Gastroesophageal sphincter (tissue), 4 donors: ENCODE data around the gene CELF2. TPM values are rescaled to one million over a fixed set of nuclear protein-coding genes. Genes with fewer than 3 reads are reported as not detected.

Experiments used
- ATAC-seq: fragments of 150-250 bp; one replicate; pipeline ENCODE4 v1.9.1; 2016; ENCODE audit warnings: mild to moderate bottlenecking, moderate library complexity
- H3K27ac ChIP-seq, 4 donors: fragments of 200-600 bp; sonication (generic) in 3 of 4; 1 replicate in 3 of 4; 2 replicates in 1 of 4; pipeline ENCODE4 v1.5.1; 2016 to 2019
- H3K27me3 ChIP-seq: fragments of 200-600 bp; sonication (generic); one replicate; pipeline ENCODE4 v1.5.1; 2019
- H3K36me3 ChIP-seq, 2 donors: fragments of 200-600 bp; sonication (generic); one replicate each; pipeline ENCODE4 v1.5.1; 2019; ENCODE audit warnings: control low read depth in 1 of 2
- H3K4me1 ChIP-seq, 3 donors: fragments of 200-600 bp; sonication (generic); 1 replicate in 2 of 3; 2 replicates in 1 of 3; pipeline ENCODE4 v1.5.1; 2016 to 2019; ENCODE audit warnings: control low read depth in 2 of 3
- H3K4me3 ChIP-seq, 2 donors: fragments of 200-600 bp; sonication (generic); one replicate each; pipeline ENCODE4 v1.5.1; 2019; ENCODE audit warnings: mild to moderate bottlenecking in 1 of 2, moderate library complexity in 1 of 2
- H3K9me3 ChIP-seq, 3 donors: fragments of 200-600 bp; sonication (generic); one replicate each; pipeline ENCODE4 v1.5.1; 2017 to 2019; ENCODE audit warnings: control low read depth in 2 of 3
- EP300 ChIP-seq: sonication (generic); formaldehyde crosslinking; IDR thresholded peaks from one replicate; pipeline ENCODE4 v1.6.1; 2017; ENCODE audit warnings: antibody characterized with exemption, mild to moderate bottlenecking
- POLR2A ChIP-seq, 2 donors: fragments of 450-650 bp; IDR thresholded peaks; one replicate each; pipeline ENCODE4 v1.6.1; 2017; ENCODE audit warnings: antibody characterized with exemption in 2 of 2, mild to moderate bottlenecking in 2 of 2, moderate library complexity in 1 of 2
- POLR2AphosphoS5 ChIP-seq: sonication (generic); formaldehyde crosslinking; IDR thresholded peaks from one replicate; pipeline ENCODE4 v1.6.1; 2017; ENCODE audit warnings: antibody characterized with exemption
- WGBS, 2 donors: methylation state at CpG; one replicate each; pipeline ENCODE4 v1.1.5; 2018; ENCODE audit warnings: low coverage in 1 of 2; 5-methylcytosine and 5-hydroxymethylcytosine counted together
- total RNA-seq, 4 donors: library from RNA; depleted of rRNA; stranded (reverse); fragments of >200 nt; gene quantifications; one replicate each; pipeline ENCODE4 v1.1.0, GENCODE V29; 2016
- TF ChIP-seq, protein P1 (sequence below), 4 experiments: fragments of 200-600 bp in 2 of 4; fragments of 450-650 bp in 2 of 4; sonication (generic) in 1 of 4; IDR thresholded peaks; one replicate each; pipeline ENCODE4 v1.5.1; 2017 to 2019; ENCODE audit warnings: antibody characterized with exemption in 4 of 4, mild to moderate bottlenecking in 2 of 4, moderate library complexity in 2 of 4

The CELF2 gene
- total RNA-seq, 4 donors from 2014 or later: 82.4 to 122 (median 110) TPM

GRCh38 chr10:11245095-11245479 lies 227.4 kb downstream of the CELF2 start:
- Histone ChIP-seq H3K4me3 (no peak overlapping the region), H3K27me3 (no peaks in the 10 kb centered on the region), H3K9me3 (no peaks in the 10 kb centered on the region), H3K36me3 (peaks cover 0 to 39% of the 10 kb centered on the region in 2 donors), H3K27ac (no peak overlapping the region), H3K4me1 (peaks cover 0 to 33% (median 6%) of the 10 kb centered on the region in 3 donors)
- 81 to 97% methylated on average over 2 of the region's 2 CpGs for WGBS, 2 donors
- TF ChIP-seq, protein P1, sequence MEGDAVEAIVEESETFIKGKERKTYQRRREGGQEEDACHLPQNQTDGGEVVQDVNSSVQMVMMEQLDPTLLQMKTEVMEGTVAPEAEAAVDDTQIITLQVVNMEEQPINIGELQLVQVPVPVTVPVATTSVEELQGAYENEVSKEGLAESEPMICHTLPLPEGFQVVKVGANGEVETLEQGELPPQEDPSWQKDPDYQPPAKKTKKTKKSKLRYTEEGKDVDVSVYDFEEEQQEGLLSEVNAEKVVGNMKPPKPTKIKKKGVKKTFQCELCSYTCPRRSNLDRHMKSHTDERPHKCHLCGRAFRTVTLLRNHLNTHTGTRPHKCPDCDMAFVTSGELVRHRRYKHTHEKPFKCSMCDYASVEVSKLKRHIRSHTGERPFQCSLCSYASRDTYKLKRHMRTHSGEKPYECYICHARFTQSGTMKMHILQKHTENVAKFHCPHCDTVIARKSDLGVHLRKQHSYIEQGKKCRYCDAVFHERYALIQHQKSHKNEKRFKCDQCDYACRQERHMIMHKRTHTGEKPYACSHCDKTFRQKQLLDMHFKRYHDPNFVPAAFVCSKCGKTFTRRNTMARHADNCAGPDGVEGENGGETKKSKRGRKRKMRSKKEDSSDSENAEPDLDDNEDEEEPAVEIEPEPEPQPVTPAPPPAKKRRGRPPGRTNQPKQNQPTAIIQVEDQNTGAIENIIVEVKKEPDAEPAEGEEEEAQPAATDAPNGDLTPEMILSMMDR (IDR thresholded peaks at IDR 0.05): no peak
- no peak for TF ChIP-seq POLR2A (IDR thresholded peaks at IDR 0.05)
- TF ChIP-seq POLR2AphosphoS5: no peak
- no peak for TF ChIP-seq EP300
- no peak for ATAC-seq

DNA sequence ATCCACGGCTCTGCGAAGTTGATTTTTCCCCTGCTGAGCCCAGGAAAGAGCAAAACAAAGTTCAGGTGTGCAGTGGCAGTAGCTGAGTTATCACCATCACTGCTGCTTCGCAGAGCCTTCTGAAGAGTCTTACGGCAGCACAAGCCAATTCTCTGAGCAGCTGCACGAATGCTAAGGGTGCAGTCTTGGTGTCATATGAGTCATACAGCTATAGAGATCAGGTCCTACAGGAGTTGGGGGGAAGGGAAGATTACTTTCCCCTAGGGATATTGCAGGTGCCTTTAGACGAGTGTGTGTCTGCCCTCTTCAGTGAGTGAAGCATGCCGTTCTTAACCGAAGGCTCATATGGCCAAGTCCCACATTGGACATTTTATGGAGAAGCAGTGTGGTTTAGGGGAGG lies 227.8 kb downstream of the CELF2 start:
- H3K4me1 ChIP-seq: peaks cover 0 to 33% (median 6%) of the 10 kb centered on the region in 3 donors
- H3K27me3 ChIP-seq: no peaks in the 10 kb centered on the region
- TF ChIP-seq EP300 (no peak), POLR2A (IDR thresholded peaks at IDR 0.05) (no peak), POLR2AphosphoS5 (no peak)
- TF ChIP-seq, protein P1 (IDR thresholded peaks at IDR 0.05): no peak
- H3K4me3 ChIP-seq: no peak overlapping the region
- peaks cover 0 to 43% of the 10 kb centered on the region in 2 donors for H3K36me3 ChIP-seq
- no peak for ATAC-seq
- H3K27ac ChIP-seq: no peak overlapping the region
- WGBS, 2 donors: 88 to 90% methylated on average over 5 of the region's 8 CpGs
- H3K9me3 ChIP-seq: no peaks in the 10 kb centered on the region

DNA sequence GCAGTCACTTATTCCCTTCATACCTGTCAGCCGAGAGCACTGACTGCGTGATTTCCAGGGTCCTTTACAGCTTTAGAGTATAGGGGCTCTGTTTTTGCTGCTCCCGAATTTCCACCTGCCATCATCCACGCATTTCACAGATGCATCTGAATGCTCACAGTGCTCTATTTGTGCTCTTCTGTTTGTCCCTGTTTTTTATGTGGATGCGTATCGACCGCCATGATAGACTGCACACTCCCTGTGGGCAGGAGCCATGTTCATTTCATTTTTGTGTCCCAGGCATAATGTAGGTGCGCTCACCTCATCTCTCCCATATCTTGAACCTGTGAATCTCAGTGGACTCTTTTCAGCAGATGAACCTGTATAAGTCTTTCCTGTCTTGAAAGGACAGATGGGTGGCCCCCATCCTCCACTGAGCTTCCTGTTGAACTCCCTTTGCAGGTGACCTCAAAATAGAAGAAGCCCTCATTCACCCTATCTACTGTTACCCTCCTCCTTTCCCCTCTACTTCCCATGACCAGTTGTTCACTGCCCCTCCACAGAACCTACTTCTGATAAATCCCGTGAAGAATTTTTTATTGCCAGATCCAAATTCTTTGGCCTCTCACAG lies 228.4 kb downstream of the CELF2 start:
- WGBS, 2 donors: 90 to 91% methylated on average over 7 to 8 of the region's 9 CpGs
- Histone ChIP-seq H3K27ac (no peak overlapping the region), H3K36me3 (peaks cover 0 to 48% of the 10 kb centered on the region in 2 donors), H3K27me3 (no peaks in the 10 kb centered on the region), H3K4me1 (peaks cover 0 to 38% (median 6%) of the 10 kb centered on the region in 3 donors), H3K9me3 (no peaks in the 10 kb centered on the region), H3K4me3 (no peak overlapping the region)
- no peak for ATAC-seq
- TF ChIP-seq, protein P1 (IDR thresholded peaks at IDR 0.05): no peak
- TF ChIP-seq EP300 (no peak), POLR2AphosphoS5 (no peak), POLR2A (IDR thresholded peaks at IDR 0.05) (no peak)

GRCh38 chr10:11246752-11247467 lies 229.2 kb downstream of the CELF2 start:
- Histone ChIP-seq H3K4me3 (no peak overlapping the region), H3K36me3 (peaks cover 0 to 53% of the 10 kb centered on the region in 2 donors), H3K27me3 (no peaks in the 10 kb centered on the region), H3K27ac (no peak overlapping the region), H3K4me1 (peaks cover 0 to 38% (median 6%) of the 10 kb centered on the region in 3 donors), H3K9me3 (no peaks in the 10 kb centered on the region)
- ATAC-seq: no peak
- no peak for TF ChIP-seq EP300
- TF ChIP-seq, protein P1 (IDR thresholded peaks at IDR 0.05): no peak
- no peak for TF ChIP-seq POLR2A (IDR thresholded peaks at IDR 0.05)
- no peak for TF ChIP-seq POLR2AphosphoS5
- WGBS, 2 donors: 92 to 98% methylated on average over 12 to 18 of the region's 24 CpGs
